Mesenchymal stem cell (in vitro differentiated cells and primary cell): ENCODE results near the gene GMPR.

ENCODE experiments used
- DNase-seq: peaks from one replicate; pipeline ENCODE4 v3.0.0-alpha.2; 2013
- H2AFZ ChIP-seq: one replicate; pipeline ENCODE4 v1.6.1; 2013; ENCODE audit warnings: low read depth, mild to moderate bottlenecking, control low read depth, inconsistent platforms, low read length, moderate library complexity
- H2AK5ac ChIP-seq: 2 replicates; pipeline ENCODE4 v1.6.1; 2013; ENCODE audit warnings: low read length, moderate library complexity, mild to moderate bottlenecking, inconsistent platforms; ENCODE audit not compliant: severe bottlenecking
- H2BK120ac ChIP-seq: one replicate; pipeline ENCODE4 v1.6.1; 2013; ENCODE audit warnings: low read depth, mild to moderate bottlenecking, inconsistent platforms, low read length, moderate library complexity
- H2BK12ac ChIP-seq, 2 experiments: one replicate each; pipeline ENCODE4 v1.6.1; 2013; ENCODE audit warnings: inconsistent platforms in 2 of 2, low read length in 2 of 2, mild to moderate bottlenecking in 2 of 2, moderate library complexity in 2 of 2, control low read depth in 1 of 2
- H2BK15ac ChIP-seq: one replicate; pipeline ENCODE4 v1.6.1; 2013; ENCODE audit warnings: mild to moderate bottlenecking, low read depth, inconsistent platforms; ENCODE audit not compliant: poor library complexity, severe bottlenecking
- H2BK5ac ChIP-seq: 2 replicates; pipeline ENCODE4 v1.6.1; 2013; ENCODE audit warnings: low read depth, mild to moderate bottlenecking, low read length, control low read depth, inconsistent platforms; ENCODE audit not compliant: poor library complexity, severe bottlenecking
- H3K14ac ChIP-seq, 2 experiments: one replicate each; pipeline ENCODE4 v1.6.1; 2013; ENCODE audit warnings: inconsistent platforms in 2 of 2, low read length in 2 of 2, control low read depth in 1 of 2, mild to moderate bottlenecking in 1 of 2, moderate library complexity in 1 of 2
- H3K18ac ChIP-seq, 2 experiments: one replicate each; pipeline ENCODE4 v1.6.1; 2013; ENCODE audit warnings: inconsistent platforms in 2 of 2, low read length in 2 of 2, control low read depth in 1 of 2, low read depth in 1 of 2, mild to moderate bottlenecking in 1 of 2
- H3K23ac ChIP-seq, 2 experiments: one replicate each; pipeline ENCODE4 v1.6.1; 2013; ENCODE audit warnings: inconsistent platforms in 2 of 2, low read length in 2 of 2, mild to moderate bottlenecking in 2 of 2, moderate library complexity in 2 of 2, control low read depth in 1 of 2
- H3K27ac ChIP-seq: 2 replicates; pipeline ENCODE4 v1.5.1; 2013; ENCODE audit warnings: mild to moderate bottlenecking, moderate library complexity, low read length, control low read depth, inconsistent platforms; ENCODE audit not compliant: poor library complexity, severe bottlenecking
- H3K27me3 ChIP-seq, 2 experiments: 2 replicates each; pipeline versions ENCODE4 v1.6.1 to v1.7.0; 2013; ENCODE audit warnings: low read length in 2 of 2, mild to moderate bottlenecking in 2 of 2, moderate library complexity in 2 of 2, control low read depth in 1 of 2, inconsistent platforms in 1 of 2; ENCODE audit not compliant: control insufficient read depth in 1 of 2, insufficient read depth in 1 of 2
- H3K36me3 ChIP-seq, 2 experiments: 2 replicates each; pipeline versions ENCODE4 v1.6.1 to v1.7.0; 2013; ENCODE audit warnings: low read length in 2 of 2, control low read depth in 1 of 2, inconsistent platforms in 1 of 2, low read depth in 1 of 2, mild to moderate bottlenecking in 1 of 2; ENCODE audit not compliant: insufficient read depth in 2 of 2, control insufficient read depth in 1 of 2
- H3K4ac ChIP-seq, 2 experiments: one replicate each; pipeline ENCODE4 v1.6.1; 2013; ENCODE audit warnings: inconsistent platforms in 2 of 2, low read length in 2 of 2, mild to moderate bottlenecking in 2 of 2, moderate library complexity in 2 of 2, control low read depth in 1 of 2, low read depth in 1 of 2
- H3K4me1 ChIP-seq: 2 replicates; pipeline ENCODE4 v1.6.1; 2013; ENCODE audit warnings: low read depth, low read length, control low read depth; ENCODE audit not compliant: control insufficient read depth, insufficient read depth
- H3K4me2 ChIP-seq: 2 replicates; pipeline ENCODE4 v1.6.1; 2013; ENCODE audit warnings: low read length, mild to moderate bottlenecking, inconsistent platforms; ENCODE audit not compliant: poor library complexity, severe bottlenecking
- H3K4me3 ChIP-seq, 2 experiments: 2 replicates each; pipeline versions ENCODE4 v1.5.1 to v1.7.0; 2013; ENCODE audit warnings: low read length in 2 of 2, mild to moderate bottlenecking in 2 of 2, control low read depth in 1 of 2, low read depth in 1 of 2; ENCODE audit not compliant: insufficient read depth in 1 of 2
- H3K79me1 ChIP-seq: replicated peaks from 2 replicates; pipeline ENCODE4 v1.6.1; 2013; ENCODE audit warnings: mild to moderate bottlenecking, control low read depth, low read length, inconsistent platforms; ENCODE audit not compliant: poor library complexity, severe bottlenecking
- H3K9ac ChIP-seq: 2 replicates; pipeline ENCODE4 v1.7.0; 2013; ENCODE audit warnings: mild to moderate bottlenecking, low read length, moderate library complexity
- H3K9me3 ChIP-seq: 2 replicates; pipeline ENCODE4 v1.7.0; 2013; ENCODE audit warnings: mild to moderate bottlenecking, low read length; ENCODE audit not compliant: control insufficient read depth
- H4K8ac ChIP-seq: one replicate; pipeline ENCODE4 v1.6.1; 2013; ENCODE audit warnings: inconsistent platforms, mild to moderate bottlenecking, low read length, moderate library complexity
- H4K91ac ChIP-seq: one replicate; pipeline ENCODE4 v1.6.1; 2013; ENCODE audit warnings: mild to moderate bottlenecking, low read length, inconsistent platforms
- WGBS: methylation state at CpG from one replicate; pipeline ENCODE4 v1.1.7; 2013; ENCODE audit warnings: mixed read lengths; 5-methylcytosine and 5-hydroxymethylcytosine counted together

GMPR gene

DNA sequence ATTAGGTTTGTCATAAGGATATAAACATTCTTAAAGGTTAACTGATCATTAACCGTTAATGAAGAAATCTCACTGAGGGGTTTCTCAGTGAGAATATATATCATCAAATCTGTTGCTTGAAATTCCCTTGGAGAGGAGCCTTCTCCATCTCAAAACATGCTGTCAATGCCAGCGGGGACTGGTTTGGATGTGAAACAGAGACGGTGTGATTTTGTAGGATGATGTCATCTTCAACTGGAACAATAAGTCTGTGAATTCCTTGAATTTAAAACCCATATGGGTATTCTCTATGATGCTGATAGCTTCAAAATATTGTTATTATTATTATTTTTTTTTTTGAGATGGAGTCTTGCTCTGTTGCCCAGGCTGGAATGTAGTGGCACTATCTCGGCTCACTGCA is 75.9 kb downstream of the GMPR start:
- Histone ChIP-seq H2AK5ac (no peak overlapping the region), H3K14ac (no peak overlapping the region), H3K4me1 (peaks cover 11% of the 10 kb centered on the region), H2BK12ac (no peak overlapping the region), H4K91ac (no peak overlapping the region), H2BK15ac (no peak overlapping the region), H3K18ac (no peak overlapping the region), H3K27ac (no peak overlapping the region), H2BK5ac (no peak overlapping the region), H3K9ac (no peak overlapping the region), H3K36me3 (no peaks in the 10 kb centered on the region), H3K4me3 (no peak overlapping the region), H3K4ac (no peak overlapping the region), H4K8ac (no peak overlapping the region), H3K79me1 (peaks cover 3% of the 10 kb centered on the region), H2BK120ac (no peak overlapping the region), H3K27me3 (no peaks in the 10 kb centered on the region), H3K4me2 (no peak overlapping the region), H3K23ac (no peak overlapping the region), H3K9me3 (no peaks in the 10 kb centered on the region), H2AFZ (no peak overlapping the region)
- no peak for DNase-seq
- 98% methylated on average over 3 of the region's 4 CpGs for WGBS

DNA sequence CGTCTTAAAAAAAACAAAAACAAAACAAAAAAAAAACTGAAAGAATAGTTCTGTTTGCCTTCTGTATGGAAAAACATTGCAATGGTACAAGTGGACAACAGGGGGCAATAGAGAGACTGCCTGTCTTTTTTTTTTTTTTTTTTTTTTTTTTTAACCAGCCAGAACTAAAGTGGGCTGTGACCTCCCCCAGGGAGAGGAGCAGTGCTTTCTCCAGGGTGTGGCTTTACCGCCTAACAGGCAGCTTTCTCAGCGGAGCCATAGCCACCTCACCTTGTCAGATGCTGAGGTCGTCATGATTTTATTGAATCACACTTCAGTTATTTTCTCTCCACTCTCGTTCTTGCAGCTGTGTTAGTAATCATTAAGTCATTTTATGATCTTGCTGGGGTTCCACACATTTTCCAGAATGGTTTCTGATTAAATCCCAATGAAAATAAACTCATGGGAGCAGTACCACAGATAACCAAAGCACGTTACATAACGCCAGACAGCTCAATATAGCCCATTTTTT is 78.4 kb downstream of the GMPR start:
- H3K9me3 ChIP-seq = no peaks in the 10 kb centered on the region
- H3K4me1 ChIP-seq = peaks cover 20% of the 10 kb centered on the region
- 43% methylated on average over 6 of the region's 7 CpGs for WGBS
- no peak overlapping the region for H2BK12ac ChIP-seq
- H3K4me3 ChIP-seq = no peak overlapping the region
- no peak overlapping the region for H3K23ac ChIP-seq
- no peak overlapping the region for H3K27ac ChIP-seq
- H3K27me3 ChIP-seq = no peaks in the 10 kb centered on the region
- H4K8ac ChIP-seq = peak overlapping the region; percentile 72
- peaks cover 6% of the 10 kb centered on the region for H3K79me1 ChIP-seq
- no peak overlapping the region for H2AK5ac ChIP-seq
- H3K4me2 ChIP-seq = peak overlapping the region; percentile 45
- peak; percentile 68 for DNase-seq
- peak overlapping the region in 1 of 2 experiments; percentile 77 for H3K18ac ChIP-seq
- H3K4ac ChIP-seq = no peak overlapping the region
- H2BK5ac ChIP-seq = no peak overlapping the region
- H3K14ac ChIP-seq = peak overlapping the region in 1 of 2 experiments; percentile 37
- no peak overlapping the region for H2AFZ ChIP-seq
- no peak overlapping the region for H2BK120ac ChIP-seq
- H2BK15ac ChIP-seq = no peak overlapping the region
- peak overlapping the region; percentile 80 for H3K9ac ChIP-seq
- no peak overlapping the region for H4K91ac ChIP-seq
- no peaks in the 10 kb centered on the region for H3K36me3 ChIP-seq

DNA sequence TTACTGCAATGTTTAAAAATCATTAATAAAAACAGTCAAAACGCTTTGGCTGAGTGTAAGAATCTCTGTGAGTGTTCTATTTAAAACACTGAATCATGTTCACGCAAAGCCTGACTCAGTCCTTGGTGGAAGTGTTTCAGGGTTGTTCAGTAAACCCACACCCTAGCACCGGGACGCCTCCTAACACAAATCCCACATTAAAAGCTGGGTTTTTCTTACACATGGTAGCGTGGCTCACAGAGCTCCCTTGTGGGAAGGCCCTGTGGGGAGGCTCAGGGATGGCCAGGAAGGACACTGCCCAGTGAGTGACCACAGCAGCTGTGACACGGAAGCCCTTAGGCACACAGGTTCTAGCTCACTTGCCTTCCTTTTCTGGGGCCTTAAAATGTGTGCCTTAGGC is 80.2 kb downstream of the GMPR start:
- peaks cover 30% of the 10 kb centered on the region for H3K4me1 ChIP-seq

GRCh38 chr6:16318953-16319720 is 80.8 kb downstream of the GMPR start:
- Histone ChIP-seq H3K4me2 (no peak overlapping the region), H3K23ac (peak overlapping the region in 1 of 2 experiments; percentile 96), H2BK15ac (peak overlapping the region; percentile 82), H3K27me3 (no peaks in the 10 kb centered on the region), H3K9me3 (no peaks in the 10 kb centered on the region), H3K4ac (peak overlapping the region; percentile 36 to 88), H3K36me3 (no peaks in the 10 kb centered on the region), H2BK12ac (peak overlapping the region; percentile 49 to 85), H4K91ac (peak overlapping the region; percentile 80), H3K9ac (peak overlapping the region; percentile 80), H3K79me1 (peaks cover 6% of the 10 kb centered on the region), H2AFZ (no peak overlapping the region), H3K27ac (peak overlapping the region; percentile 84), H2BK120ac (peak overlapping the region; percentile 81), H3K14ac (peak overlapping the region in 1 of 2 experiments; percentile 95), H3K4me3 (no peak overlapping the region), H2AK5ac (peak overlapping the region; percentile 17), H4K8ac (peak overlapping the region; percentile 33), H2BK5ac (no peak overlapping the region), H3K4me1 (peaks cover 30% of the 10 kb centered on the region), H3K18ac (peak overlapping the region; percentile 6 to 81)
- WGBS = 94% methylated on average over 7 of the region's 8 CpGs
- DNase-seq = no peak

More for the DNA sequence above, 80.2 kb downstream of the GMPR start:
- H2BK15ac ChIP-seq = peak overlapping the region; percentile 82
- no peak overlapping the region for H2AFZ ChIP-seq
- 29% methylated on average over 5 of the region's 6 CpGs for WGBS
- H2AK5ac ChIP-seq = peak overlapping the region; percentile 17
- H2BK120ac ChIP-seq = peak overlapping the region; percentile 81
- no peaks in the 10 kb centered on the region for H3K9me3 ChIP-seq
- no peak overlapping the region for H3K4me2 ChIP-seq
- H3K36me3 ChIP-seq = no peaks in the 10 kb centered on the region
- no peak overlapping the region for H2BK5ac ChIP-seq
- H3K27ac ChIP-seq = peak overlapping the region; percentile 57
- peak overlapping the region; percentile 6 to 81 for H3K18ac ChIP-seq
- H3K4ac ChIP-seq = peak overlapping the region; percentile 36 to 88
- DNase-seq = peak; percentile 87
- peaks cover 3% of the 10 kb centered on the region for H3K79me1 ChIP-seq
- peak overlapping the region in 1 of 2 experiments; percentile 96 for H3K23ac ChIP-seq
- no peak overlapping the region for H3K4me3 ChIP-seq
- H4K91ac ChIP-seq = peak overlapping the region; percentile 80
- peak overlapping the region; percentile 33 for H4K8ac ChIP-seq
- H3K9ac ChIP-seq = peak overlapping the region; percentile 80
- no peaks in the 10 kb centered on the region for H3K27me3 ChIP-seq
- H3K14ac ChIP-seq = peak overlapping the region in 1 of 2 experiments; percentile 95
- peak overlapping the region; percentile 49 to 85 for H2BK12ac ChIP-seq
